Omental fat pad (tissue), 4 donors: ENCODE results near the gene PUSL1. TPM values are rescaled to one million over a fixed set of nuclear protein-coding genes. Genes with fewer than 3 reads are reported as not detected.

Source experiments
- ATAC-seq: fragments of 150-250 bp; one replicate; pipeline ENCODE4 v1.9.1; 2016; ENCODE audit warnings: mild to moderate bottlenecking, moderate library complexity; ENCODE audit not compliant: low FRiP score
- DNase-seq: peaks from one replicate; pipeline ENCODE4 v3.0.0-alpha.2; 2019; ENCODE audit warnings: low spot score
- CTCF ChIP-seq, 3 donors: fragments of 450-650 bp; IDR thresholded peaks; one replicate each; pipeline ENCODE4 v1.5.1; 2016 to 2017; ENCODE audit warnings: antibody characterized with exemption in 3 of 3, mild to moderate bottlenecking in 3 of 3, moderate library complexity in 2 of 3
- total RNA-seq, 4 donors: library from RNA; depleted of rRNA; stranded (reverse); fragments of >200 nt; gene quantifications; one replicate each; pipeline ENCODE4 v1.1.0, GENCODE V29; 2016

Gene PUSL1
- total RNA-seq, 4 donors from 2014 or later = 15.7 to 26.0 (median 17.5) TPM

GRCh38 chr1:1284221-1285101, 23.9 kb upstream of the PUSL1 start:
- ATAC-seq (no peak), DNase-seq (no peak)
- no peak for TF ChIP-seq CTCF (IDR thresholded peaks at IDR 0.05)

DNA sequence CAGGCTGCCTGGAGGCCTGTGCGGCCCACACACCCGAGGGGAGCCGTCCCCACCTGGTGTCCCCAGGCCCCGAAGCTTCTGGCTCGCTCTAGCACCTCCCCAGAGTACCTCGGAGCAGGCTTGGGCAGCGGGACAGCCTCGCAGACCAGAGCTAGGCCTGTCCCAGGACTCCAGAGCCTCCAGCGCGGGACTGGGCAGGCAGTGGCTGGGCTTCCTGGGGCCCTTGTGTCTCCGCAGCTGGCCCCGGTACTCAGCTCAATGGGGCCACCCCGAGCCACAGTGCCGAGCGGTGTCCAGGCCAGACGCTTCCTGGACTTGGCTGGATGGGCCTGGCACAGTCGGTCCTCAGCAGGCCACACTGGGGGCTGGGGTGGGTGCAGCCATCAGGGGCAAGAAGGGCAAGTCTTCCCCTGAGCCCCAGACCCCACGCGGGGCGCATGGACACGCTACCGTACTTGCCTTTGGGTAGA, 23.3 kb upstream of the PUSL1 start:
- ATAC-seq (peak; percentile 12), DNase-seq (no peak)
- no peak for TF ChIP-seq CTCF (IDR thresholded peaks at IDR 0.05)

DNA sequence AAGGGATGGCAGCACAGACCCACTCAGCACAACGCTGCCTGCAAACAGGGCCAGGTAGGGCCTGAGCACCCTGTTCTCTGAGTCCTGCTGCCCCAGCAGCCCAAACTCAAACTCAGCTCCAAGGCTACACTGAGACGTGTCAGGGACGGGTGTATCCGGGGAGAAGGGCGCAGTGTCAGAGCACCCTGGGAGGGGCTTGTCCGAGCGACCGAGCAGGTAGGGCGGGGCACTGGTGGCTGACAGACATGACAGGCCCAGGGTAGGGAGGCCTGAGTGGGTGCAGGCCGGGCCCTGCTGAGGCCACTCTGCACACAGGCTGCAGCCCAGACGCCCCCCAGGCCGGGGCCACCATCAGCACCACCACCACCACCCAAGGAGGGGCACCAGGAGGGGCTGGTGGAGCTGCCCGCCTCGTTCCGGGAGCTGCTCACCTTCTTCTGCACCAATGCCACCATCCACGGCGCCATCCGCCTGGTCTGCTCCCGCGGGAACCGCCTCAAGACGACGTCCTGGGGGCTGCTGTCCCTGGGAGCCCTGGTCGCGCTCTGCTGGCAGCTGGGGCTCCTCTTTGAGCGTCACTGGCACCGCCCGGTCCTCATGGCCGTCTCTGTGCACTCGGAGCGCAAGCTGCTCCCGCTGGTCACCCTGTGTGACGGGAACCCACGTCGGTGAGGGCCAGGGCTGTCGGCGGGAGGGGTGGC, 22.6 kb upstream of the PUSL1 start:
- DNase-seq = no peak
- no peak for ATAC-seq
- TF ChIP-seq CTCF (IDR thresholded peaks at IDR 0.05) = no peak

- DNase-seq = no peak
- ATAC-seq = no peak
- TF ChIP-seq CTCF (IDR thresholded peaks at IDR 0.05) = no peak
Observed at GRCh38 chr1:1286313-1287261, 21.8 kb upstream of the PUSL1 start.

GRCh38 chr1:1287288-1288110, 20.9 kb upstream of the PUSL1 start:
- DNase-seq = no peak
- no peak for ATAC-seq
- TF ChIP-seq CTCF (IDR thresholded peaks at IDR 0.05) = no peak

DNA sequence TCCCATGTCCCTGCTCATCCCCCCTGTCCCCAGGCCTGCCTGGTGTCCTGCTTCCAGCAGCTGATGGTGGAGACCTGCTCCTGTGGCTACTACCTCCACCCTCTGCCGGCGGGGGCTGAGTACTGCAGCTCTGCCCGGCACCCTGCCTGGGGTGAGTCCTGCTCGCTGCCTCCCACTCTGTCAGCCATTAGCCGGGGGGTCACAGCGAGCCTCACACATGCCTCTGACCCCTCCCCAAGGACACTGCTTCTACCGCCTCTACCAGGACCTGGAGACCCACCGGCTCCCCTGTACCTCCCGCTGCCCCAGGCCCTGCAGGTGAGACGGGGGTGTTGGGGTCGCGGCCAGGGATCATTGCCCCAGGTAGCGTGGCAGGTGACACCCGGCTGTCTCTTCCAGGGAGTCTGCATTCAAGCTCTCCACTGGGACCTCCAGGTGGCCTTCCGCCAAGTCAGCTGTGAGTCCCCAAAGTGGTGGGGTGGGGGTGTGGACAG, 18.1 kb upstream of the PUSL1 start:
- DNase-seq = peak; percentile 60
- TF ChIP-seq CTCF (IDR thresholded peaks at IDR 0.05) = peak in 1 of 3 donors; percentile 41
- ATAC-seq = peak; percentile 10
